ENCODE results near the gene AMH. TPM values are rescaled to one million over a fixed set of nuclear protein-coding genes. Genes with fewer than 3 reads are reported as not detected.

AMH gene
- total RNA-seq, 2 donors from 2014 or later = 0.92 to 0.95 TPM

DNA sequence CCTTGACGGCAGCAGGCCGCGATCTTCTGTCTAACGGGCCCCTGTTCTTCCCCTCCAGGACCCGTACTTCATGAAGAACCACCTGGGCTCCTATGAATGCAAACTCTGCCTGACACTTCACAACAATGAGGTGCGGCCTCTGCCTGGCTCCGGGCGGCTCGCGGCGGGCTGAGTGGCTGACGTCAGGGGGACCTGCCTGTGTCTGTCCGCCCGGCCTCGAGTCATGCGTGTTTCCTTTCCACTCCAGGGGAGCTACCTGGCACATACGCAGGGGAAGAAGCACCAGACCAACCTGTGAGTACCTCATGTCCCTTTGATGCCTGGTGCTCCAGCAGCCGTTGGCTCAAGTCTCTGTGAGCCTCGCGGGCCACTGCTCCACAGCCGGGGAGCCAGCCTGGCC, 4.6 kb upstream of the AMH start:
- peaks cover 27 to 43% of the 10 kb centered on the region in 2 donors for H3K4me1 ChIP-seq (ENCODE audit: control insufficient read depth in 1 of 2, low read depth in 2 of 2)
- TF ChIP-seq, protein P1, sequence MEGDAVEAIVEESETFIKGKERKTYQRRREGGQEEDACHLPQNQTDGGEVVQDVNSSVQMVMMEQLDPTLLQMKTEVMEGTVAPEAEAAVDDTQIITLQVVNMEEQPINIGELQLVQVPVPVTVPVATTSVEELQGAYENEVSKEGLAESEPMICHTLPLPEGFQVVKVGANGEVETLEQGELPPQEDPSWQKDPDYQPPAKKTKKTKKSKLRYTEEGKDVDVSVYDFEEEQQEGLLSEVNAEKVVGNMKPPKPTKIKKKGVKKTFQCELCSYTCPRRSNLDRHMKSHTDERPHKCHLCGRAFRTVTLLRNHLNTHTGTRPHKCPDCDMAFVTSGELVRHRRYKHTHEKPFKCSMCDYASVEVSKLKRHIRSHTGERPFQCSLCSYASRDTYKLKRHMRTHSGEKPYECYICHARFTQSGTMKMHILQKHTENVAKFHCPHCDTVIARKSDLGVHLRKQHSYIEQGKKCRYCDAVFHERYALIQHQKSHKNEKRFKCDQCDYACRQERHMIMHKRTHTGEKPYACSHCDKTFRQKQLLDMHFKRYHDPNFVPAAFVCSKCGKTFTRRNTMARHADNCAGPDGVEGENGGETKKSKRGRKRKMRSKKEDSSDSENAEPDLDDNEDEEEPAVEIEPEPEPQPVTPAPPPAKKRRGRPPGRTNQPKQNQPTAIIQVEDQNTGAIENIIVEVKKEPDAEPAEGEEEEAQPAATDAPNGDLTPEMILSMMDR (IDR thresholded peaks at IDR 0.05) = no peak

DNA sequence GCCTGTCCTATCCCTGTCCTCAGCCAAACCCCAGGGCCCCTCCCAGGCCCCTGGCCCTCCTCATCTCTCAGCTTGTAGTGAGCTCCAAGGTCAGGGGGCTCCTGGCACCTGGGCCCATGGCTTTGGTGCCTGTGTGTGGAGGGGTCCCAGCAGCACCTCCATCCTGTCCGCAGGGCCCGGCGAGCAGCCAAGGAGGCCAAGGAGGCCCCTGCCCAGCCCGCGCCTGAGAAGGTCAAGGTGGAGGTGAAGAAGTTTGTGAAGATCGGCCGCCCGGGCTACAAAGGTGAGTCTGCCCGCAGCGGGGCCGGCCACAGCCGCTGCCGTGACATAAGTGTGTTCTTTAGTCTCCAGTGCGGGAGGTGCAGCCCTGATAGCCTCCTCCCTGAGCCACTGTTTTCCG, 3.9 kb upstream of the AMH start:
- no peak for ATAC-seq (ENCODE audit: insufficient number of reproducible peaks, low FRiP score, low read depth)
- DNase-seq (ENCODE audit: low spot score) = no peak
- TF ChIP-seq, protein P1 (IDR thresholded peaks at IDR 0.05) = no peak
- Histone ChIP-seq H3K9me3 (no peaks in the 10 kb centered on the region), H3K36me3 (peaks cover 54% of the 10 kb centered on the region), H3K27me3 (replicated peaks; ENCODE audit: insufficient read depth) (peaks cover 4% of the 10 kb centered on the region), H3K27ac (no peak overlapping the region), H3K4me1 (ENCODE audit: control insufficient read depth in 1 of 2, low read depth in 2 of 2) (peaks cover 23 to 40% of the 10 kb centered on the region in 2 donors), H3K4me3 (no peak overlapping the region)

More for the DNA sequence above, 4.6 kb upstream of the AMH start:
- no peaks in the 10 kb centered on the region for H3K9me3 ChIP-seq
- H3K36me3 ChIP-seq = peaks cover 54% of the 10 kb centered on the region
- no peak overlapping the region for H3K4me3 ChIP-seq
- no peak overlapping the region for H3K27ac ChIP-seq
- no peak for DNase-seq (ENCODE audit: low spot score)
- H3K27me3 ChIP-seq (replicated peaks; ENCODE audit: insufficient read depth) = no peaks in the 10 kb centered on the region
- ATAC-seq (ENCODE audit: insufficient number of reproducible peaks, low FRiP score, low read depth) = no peak

DNA sequence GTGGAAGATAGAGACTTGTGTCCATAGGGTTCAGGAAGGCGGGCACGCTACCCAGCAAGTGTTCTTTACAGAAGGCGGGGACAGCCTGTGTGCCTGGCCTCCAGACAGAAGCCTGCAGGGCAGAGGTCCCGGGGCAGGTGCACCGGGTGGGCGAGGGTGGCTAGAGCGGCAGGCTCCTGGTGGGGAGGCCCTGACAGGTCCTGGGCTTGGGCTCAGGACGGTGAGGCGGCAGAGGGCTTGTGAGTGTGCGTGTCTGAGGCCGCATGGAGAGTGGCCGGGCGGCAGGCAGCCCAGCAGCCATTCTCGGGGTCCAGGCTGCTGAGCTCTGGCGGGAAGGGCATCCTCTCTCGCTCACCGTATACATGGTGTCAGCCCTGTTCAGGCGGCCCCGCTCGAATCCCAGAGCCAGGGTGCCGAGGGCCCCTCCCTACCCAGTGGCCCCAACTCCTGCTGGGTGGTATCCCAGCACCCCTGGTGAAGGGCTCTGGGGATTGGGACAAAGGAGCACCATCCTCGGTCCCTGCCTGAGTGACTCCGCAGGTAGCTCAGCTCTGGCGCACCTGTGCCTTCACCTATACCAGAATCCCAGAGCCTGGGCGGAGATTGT, 3.0 kb upstream of the AMH start:
- Histone ChIP-seq H3K27me3 (replicated peaks; ENCODE audit: insufficient read depth) (peaks cover 7% of the 10 kb centered on the region), H3K36me3 (peaks cover 54% of the 10 kb centered on the region), H3K4me1 (ENCODE audit: control insufficient read depth in 1 of 2, low read depth in 2 of 2) (peaks cover 20 to 40% of the 10 kb centered on the region in 2 donors), H3K4me3 (no peak overlapping the region), H3K9me3 (no peaks in the 10 kb centered on the region), H3K27ac (no peak overlapping the region)
- DNase-seq (ENCODE audit: low spot score) (no peak), ATAC-seq (ENCODE audit: insufficient number of reproducible peaks, low FRiP score, low read depth) (no peak)
- TF ChIP-seq, protein P1 (IDR thresholded peaks at IDR 0.05) = no peak

DNA sequence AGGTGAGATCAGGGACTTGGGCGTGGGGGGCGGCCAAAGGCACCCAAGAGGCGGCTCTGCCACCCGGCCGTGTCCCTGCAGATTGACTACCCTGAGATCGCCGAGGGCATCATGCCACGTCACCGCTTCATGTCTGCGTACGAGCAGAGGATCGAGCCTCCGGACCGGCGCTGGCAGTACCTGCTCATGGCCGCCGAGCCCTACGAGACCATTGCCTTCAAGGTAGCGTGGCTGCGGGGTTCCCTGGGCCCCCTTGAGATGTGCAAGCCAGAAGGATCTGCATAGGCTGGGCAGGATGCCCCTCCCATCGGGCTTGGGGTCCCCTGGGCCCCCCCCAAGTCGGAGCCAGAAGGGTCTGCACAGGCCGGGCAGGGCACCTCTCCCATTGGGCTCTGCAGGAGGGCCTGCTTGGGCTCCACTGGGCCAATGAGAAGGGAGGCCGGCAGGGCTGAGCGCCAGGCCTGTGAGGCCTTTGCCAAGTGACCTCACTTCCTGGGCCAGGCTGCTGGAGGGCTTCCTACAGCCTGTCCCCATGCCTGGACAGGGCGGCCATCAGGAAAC, 2.2 kb upstream of the AMH start:
- peaks cover 17 to 40% of the 10 kb centered on the region in 2 donors for H3K4me1 ChIP-seq (ENCODE audit: control insufficient read depth in 1 of 2, low read depth in 2 of 2)
- peaks cover 7% of the 10 kb centered on the region for H3K27me3 ChIP-seq (replicated peaks; ENCODE audit: insufficient read depth)
- TF ChIP-seq, protein P1 (IDR thresholded peaks at IDR 0.05) = no peak
- ATAC-seq (ENCODE audit: insufficient number of reproducible peaks, low FRiP score, low read depth) = no peak
- peaks cover 54% of the 10 kb centered on the region for H3K36me3 ChIP-seq
- no peak overlapping the region for H3K4me3 ChIP-seq
- H3K9me3 ChIP-seq = no peaks in the 10 kb centered on the region
- H3K27ac ChIP-seq = no peak overlapping the region
- DNase-seq (ENCODE audit: low spot score) = no peak

DNA sequence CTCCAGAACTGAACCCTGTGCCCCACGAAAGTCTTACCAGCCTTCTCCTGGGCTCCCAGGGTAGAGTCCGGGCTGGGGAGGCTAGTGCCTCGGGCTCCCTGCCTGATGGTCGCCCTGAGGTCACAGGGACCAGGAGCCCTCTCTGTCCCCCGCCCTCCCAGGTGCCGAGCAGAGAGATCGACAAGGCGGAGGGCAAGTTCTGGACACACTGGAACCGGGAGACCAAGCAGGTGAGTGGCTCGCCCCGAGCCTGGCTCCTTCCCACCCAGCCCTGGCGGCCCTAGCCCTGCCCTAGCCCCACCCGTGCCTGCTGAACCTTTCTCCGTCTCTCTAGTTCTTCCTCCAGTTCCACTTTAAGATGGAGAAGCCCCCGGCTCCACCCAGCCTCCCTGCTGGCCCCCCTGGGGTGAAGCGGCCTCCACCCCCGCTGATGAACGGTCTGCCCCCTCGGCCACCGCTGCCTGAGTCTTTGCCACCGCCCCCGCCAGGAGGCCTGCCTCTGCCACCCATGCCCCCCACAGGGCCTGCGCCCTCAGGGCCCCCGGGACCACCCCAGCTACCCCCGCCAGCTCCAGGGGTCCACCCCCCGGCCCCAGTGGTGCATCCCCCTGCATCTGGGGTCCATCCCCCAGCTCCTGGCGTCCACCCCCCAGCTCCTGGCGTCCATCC, 1.6 kb upstream of the AMH start:
- Histone ChIP-seq H3K4me1 (ENCODE audit: control insufficient read depth in 1 of 2, low read depth in 2 of 2) (peaks cover 15 to 40% of the 10 kb centered on the region in 2 donors), H3K36me3 (peaks cover 54% of the 10 kb centered on the region), H3K9me3 (no peaks in the 10 kb centered on the region), H3K27ac (no peak overlapping the region), H3K4me3 (no peak overlapping the region), H3K27me3 (replicated peaks; ENCODE audit: insufficient read depth) (peaks cover 13% of the 10 kb centered on the region)
- TF ChIP-seq, protein P1 (IDR thresholded peaks at IDR 0.05) = no peak
- ATAC-seq (ENCODE audit: insufficient number of reproducible peaks, low FRiP score, low read depth) (no peak), DNase-seq (ENCODE audit: low spot score) (no peak)
